H1 (cell line): ENCODE data around the gene NDUFS5. TPM values are rescaled to one million over a fixed set of nuclear protein-coding genes. Genes with fewer than 3 reads are reported as not detected.

Experiments used
- GTF2F1 ChIP-seq: IDR thresholded peaks from 2 replicates; pipeline ENCODE4 v1.6.1; 2012; ENCODE audit warnings: low read depth, low read length, improper control_type of control experiment, borderline replicate concordance
- HDAC6 ChIP-seq: IDR thresholded peaks from one replicate; pipeline ENCODE4 v1.7.1; 2012; ENCODE audit warnings: low read depth, mild to moderate bottlenecking, inconsistent platforms, low read length, moderate library complexity
- SIX5 ChIP-seq: IDR thresholded peaks from 2 replicates; pipeline ENCODE4 v1.6.1; 2011; ENCODE audit warnings: mild to moderate bottlenecking, low read depth, low read length
- USF2 ChIP-seq: IDR thresholded peaks from 2 replicates; pipeline ENCODE4 v1.6.1; 2011; ENCODE audit warnings: low read length, improper control_type of control experiment
- polyA plus RNA-seq, 7 experiments: library from polyadenylated mRNA; depleted of rRNA in 3 of 7; stranded (reverse) in 5 of 7; unstranded in 2 of 7; fragments of >200 nt in 5 of 7; fragments of 200-250 nt in 2 of 7; gene quantifications; 1 replicate in 5 of 7; 2 replicates in 1 of 7; 4 replicates in 1 of 7; pipeline versions ENCODE4 v1.2.1 to v1.2.3, GENCODE V29; 2011 to 2013; ENCODE audit warnings: missing spikeins in 2 of 7, mixed read lengths in 2 of 7
- total RNA-seq: library from RNA; stranded (reverse); fragmentation: NEBNext Ultra II Directional; extraction: Animal tissue kit (Norgen Biotek cat#: 25700); gene quantifications from 2 replicates; pipeline ENCODE4 v1.2.1, GENCODE V29; 2021
- TF ChIP-seq, protein P1 (sequence below): fragments of 300-600 bp; sonication (generic); IDR thresholded peaks from 2 replicates; pipeline ENCODE4 v1.7.1; 2012; ENCODE audit warnings: low read length, moderate library complexity, mild to moderate bottlenecking, inconsistent platforms; ENCODE audit not compliant: insufficient replicate concordance

NDUFS5 gene
- total and polyA plus RNA-seq, 2 of the 8 experiments (the other 6 are each of a cell fraction or from before 2014, with no cell fraction given), result 435 to 835 TPM

DNA sequence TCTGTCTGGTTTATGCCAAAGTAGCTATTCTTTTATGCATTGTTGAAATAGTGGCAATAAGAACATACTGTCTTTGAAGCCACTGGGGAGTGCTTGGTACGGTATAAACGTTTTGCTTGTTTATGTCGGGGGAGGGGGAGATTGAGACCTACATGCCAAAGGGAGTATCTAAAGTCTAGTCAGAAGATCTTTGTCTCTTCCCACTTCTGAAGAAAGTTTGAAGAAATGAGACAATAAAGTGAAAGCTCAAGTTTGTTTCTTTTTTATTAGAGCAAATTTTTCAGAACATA, 28.3 kb upstream of the NDUFS5 start (continued):
- TF ChIP-seq, protein P1, sequence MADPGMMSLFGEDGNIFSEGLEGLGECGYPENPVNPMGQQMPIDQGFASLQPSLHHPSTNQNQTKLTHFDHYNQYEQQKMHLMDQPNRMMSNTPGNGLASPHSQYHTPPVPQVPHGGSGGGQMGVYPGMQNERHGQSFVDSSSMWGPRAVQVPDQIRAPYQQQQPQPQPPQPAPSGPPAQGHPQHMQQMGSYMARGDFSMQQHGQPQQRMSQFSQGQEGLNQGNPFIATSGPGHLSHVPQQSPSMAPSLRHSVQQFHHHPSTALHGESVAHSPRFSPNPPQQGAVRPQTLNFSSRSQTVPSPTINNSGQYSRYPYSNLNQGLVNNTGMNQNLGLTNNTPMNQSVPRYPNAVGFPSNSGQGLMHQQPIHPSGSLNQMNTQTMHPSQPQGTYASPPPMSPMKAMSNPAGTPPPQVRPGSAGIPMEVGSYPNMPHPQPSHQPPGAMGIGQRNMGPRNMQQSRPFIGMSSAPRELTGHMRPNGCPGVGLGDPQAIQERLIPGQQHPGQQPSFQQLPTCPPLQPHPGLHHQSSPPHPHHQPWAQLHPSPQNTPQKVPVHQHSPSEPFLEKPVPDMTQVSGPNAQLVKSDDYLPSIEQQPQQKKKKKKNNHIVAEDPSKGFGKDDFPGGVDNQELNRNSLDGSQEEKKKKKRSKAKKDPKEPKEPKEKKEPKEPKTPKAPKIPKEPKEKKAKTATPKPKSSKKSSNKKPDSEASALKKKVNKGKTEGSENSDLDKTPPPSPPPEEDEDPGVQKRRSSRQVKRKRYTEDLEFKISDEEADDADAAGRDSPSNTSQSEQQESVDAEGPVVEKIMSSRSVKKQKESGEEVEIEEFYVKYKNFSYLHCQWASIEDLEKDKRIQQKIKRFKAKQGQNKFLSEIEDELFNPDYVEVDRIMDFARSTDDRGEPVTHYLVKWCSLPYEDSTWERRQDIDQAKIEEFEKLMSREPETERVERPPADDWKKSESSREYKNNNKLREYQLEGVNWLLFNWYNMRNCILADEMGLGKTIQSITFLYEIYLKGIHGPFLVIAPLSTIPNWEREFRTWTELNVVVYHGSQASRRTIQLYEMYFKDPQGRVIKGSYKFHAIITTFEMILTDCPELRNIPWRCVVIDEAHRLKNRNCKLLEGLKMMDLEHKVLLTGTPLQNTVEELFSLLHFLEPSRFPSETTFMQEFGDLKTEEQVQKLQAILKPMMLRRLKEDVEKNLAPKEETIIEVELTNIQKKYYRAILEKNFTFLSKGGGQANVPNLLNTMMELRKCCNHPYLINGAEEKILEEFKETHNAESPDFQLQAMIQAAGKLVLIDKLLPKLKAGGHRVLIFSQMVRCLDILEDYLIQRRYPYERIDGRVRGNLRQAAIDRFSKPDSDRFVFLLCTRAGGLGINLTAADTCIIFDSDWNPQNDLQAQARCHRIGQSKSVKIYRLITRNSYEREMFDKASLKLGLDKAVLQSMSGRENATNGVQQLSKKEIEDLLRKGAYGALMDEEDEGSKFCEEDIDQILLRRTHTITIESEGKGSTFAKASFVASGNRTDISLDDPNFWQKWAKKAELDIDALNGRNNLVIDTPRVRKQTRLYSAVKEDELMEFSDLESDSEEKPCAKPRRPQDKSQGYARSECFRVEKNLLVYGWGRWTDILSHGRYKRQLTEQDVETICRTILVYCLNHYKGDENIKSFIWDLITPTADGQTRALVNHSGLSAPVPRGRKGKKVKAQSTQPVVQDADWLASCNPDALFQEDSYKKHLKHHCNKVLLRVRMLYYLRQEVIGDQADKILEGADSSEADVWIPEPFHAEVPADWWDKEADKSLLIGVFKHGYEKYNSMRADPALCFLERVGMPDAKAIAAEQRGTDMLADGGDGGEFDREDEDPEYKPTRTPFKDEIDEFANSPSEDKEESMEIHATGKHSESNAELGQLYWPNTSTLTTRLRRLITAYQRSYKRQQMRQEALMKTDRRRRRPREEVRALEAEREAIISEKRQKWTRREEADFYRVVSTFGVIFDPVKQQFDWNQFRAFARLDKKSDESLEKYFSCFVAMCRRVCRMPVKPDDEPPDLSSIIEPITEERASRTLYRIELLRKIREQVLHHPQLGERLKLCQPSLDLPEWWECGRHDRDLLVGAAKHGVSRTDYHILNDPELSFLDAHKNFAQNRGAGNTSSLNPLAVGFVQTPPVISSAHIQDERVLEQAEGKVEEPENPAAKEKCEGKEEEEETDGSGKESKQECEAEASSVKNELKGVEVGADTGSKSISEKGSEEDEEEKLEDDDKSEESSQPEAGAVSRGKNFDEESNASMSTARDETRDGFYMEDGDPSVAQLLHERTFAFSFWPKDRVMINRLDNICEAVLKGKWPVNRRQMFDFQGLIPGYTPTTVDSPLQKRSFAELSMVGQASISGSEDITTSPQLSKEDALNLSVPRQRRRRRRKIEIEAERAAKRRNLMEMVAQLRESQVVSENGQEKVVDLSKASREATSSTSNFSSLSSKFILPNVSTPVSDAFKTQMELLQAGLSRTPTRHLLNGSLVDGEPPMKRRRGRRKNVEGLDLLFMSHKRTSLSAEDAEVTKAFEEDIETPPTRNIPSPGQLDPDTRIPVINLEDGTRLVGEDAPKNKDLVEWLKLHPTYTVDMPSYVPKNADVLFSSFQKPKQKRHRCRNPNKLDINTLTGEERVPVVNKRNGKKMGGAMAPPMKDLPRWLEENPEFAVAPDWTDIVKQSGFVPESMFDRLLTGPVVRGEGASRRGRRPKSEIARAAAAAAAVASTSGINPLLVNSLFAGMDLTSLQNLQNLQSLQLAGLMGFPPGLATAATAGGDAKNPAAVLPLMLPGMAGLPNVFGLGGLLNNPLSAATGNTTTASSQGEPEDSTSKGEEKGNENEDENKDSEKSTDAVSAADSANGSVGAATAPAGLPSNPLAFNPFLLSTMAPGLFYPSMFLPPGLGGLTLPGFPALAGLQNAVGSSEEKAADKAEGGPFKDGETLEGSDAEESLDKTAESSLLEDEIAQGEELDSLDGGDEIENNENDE, result no peak
- TF ChIP-seq HDAC6 (no peak), SIX5 (no peak), GTF2F1 (no peak), USF2 (no peak)
